ENCODE results near the gene WDR37.

WDR37 gene

DNA sequence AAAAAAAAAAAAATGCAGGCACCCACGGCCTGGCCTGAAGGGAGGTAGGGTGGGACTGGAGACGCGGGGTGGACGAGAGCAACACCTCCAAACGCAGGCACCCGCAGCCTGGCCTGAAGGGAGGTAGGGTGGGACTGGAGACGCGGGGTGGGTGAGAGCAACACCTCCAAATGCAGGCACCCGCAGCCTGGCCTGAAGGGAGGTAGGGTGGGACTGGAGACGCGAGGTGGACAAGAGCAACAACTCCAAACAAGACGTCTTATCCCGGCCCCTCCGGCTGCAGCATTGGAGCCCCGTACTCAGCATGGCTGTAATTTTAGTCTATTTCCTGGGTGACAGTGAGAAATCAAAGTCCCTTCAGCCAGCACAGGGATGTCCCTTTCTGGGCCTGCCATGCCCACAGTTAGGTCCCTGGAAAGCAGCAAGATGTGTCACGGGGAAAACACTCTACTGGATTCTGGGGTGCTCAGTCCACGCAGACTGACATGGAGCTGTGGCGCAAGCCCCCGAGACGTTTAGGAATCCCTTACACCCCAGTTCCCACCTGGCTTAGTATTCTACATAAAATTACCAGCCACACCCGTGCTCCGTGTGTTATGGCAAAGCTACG lies 119.9 kb downstream of the WDR37 start:
- Histone ChIP-seq H3K27ac (ENCODE audit: extremely low read depth, low read depth, low read length) (no peak overlapping the region), H3K4me3 (ENCODE audit: low read depth, low read length) (no peak overlapping the region), H3K36me3 (ENCODE audit: control insufficient read depth in 2 of 2, insufficient read depth in 1 of 2, low read length in 2 of 2) (no peaks in the 10 kb centered on the region), H3K4me1 (ENCODE audit: control insufficient read depth, insufficient read depth, low read length) (no peaks in the 10 kb centered on the region), H3K9me3 (ENCODE audit: control insufficient read depth, insufficient read depth, low read depth, low read length) (no peaks in the 10 kb centered on the region)
- TF ChIP-seq REPIN1 (tag by site-specific recombination; IDR thresholded peaks at IDR 0.05; ENCODE audit: low read depth), result no peak
- no peak for TF ChIP-seq ZBTB48 (tag by site-specific recombination; IDR thresholded peaks at IDR 0.05)
- TF ChIP-seq ZNF16 (tag by site-specific recombination; IDR thresholded peaks at IDR 0.05; ENCODE audit: low read depth), result no peak
- POLR2A ChIA-PET, result no interaction called here
- CTCF ChIA-PET, result no interaction called here

DNA sequence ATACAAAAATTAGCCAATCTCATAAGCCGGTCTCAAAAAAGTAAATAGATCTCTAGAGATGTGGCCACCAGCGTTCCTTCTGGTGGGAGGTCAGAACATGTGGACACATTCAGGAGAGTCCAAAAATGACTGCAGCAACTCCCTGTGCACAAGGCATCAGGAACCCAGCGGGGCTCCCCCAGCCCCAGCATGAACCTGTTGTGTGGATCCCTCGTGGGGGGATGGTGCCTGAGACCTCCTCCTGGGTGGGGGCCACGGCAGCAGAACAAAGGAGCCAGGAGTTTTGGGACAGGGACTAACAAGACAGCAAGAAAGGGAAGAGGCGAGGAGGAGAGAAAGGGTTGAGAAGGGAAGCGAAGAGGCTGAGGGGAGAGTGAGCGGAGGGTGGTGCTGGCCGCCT lies 121.8 kb downstream of the WDR37 start:
- peak; percentile 12; the same call in 1 of the 2 replicates for TF ChIP-seq ZIC2 (tag by site-specific recombination; IDR thresholded peaks at IDR 0.05)
- TF ChIP-seq ZNF214 (tag by site-specific recombination; IDR thresholded peaks at IDR 0.05; ENCODE audit: borderline replicate concordance), result no peak
- ChIA-PET POLR2A (no interaction called here), CTCF (interaction anchor here (0.6 kb wide), 1 partner anchor 216 kb away, joined by 3 read pairs; no protein-coding TSS in a partner anchor)
- no peak overlapping the region for H3K4me3 ChIP-seq (ENCODE audit: low read depth, low read length)
- H3K27ac ChIP-seq (ENCODE audit: extremely low read depth, low read depth, low read length), result no peak overlapping the region
- no peaks in the 10 kb centered on the region for H3K4me1 ChIP-seq (ENCODE audit: control insufficient read depth, insufficient read depth, low read length)
- H3K9me3 ChIP-seq (ENCODE audit: control insufficient read depth, insufficient read depth, low read depth, low read length), result no peaks in the 10 kb centered on the region
- no peaks in the 10 kb centered on the region for H3K36me3 ChIP-seq (ENCODE audit: control insufficient read depth in 2 of 2, insufficient read depth in 1 of 2, low read length in 2 of 2)

DNA sequence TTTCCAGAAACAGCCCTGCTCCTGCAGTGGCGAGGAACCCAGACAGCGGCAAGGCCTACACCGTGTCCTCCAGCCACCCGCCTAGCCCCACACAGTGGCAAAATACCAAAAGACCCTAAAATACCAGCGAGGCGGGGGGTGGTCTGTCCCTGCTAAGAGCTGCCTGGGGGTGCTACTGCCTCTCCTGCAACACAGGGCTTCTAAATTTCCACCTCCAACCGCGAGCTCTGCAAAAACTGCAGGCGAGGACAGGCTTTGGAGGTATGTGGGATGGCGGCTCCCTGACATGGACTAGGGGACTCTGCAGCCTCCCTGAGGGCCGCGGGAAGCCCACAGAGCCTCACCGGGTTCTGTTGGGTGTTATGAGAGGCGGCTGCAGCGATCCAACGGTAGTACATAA lies 122.3 kb downstream of the WDR37 start:
- H3K36me3 ChIP-seq (ENCODE audit: control insufficient read depth in 2 of 2, insufficient read depth in 1 of 2, low read length in 2 of 2), result no peaks in the 10 kb centered on the region
- ChIA-PET CTCF (interaction anchor here (1.0 to 1.2 kb wide), 2 partner anchors 66 to 958 kb away, joined by 3 to 4 read pairs; no protein-coding TSS in a partner anchor), POLR2A (no interaction called here)
- H3K27ac ChIP-seq (ENCODE audit: extremely low read depth, low read depth, low read length), result no peak overlapping the region
- TF ChIP-seq ZNF488 (tag by site-specific recombination; IDR thresholded peaks at IDR 0.05), result no peak
- TF ChIP-seq ZNF596 (tag by site-specific recombination; IDR thresholded peaks at IDR 0.05), result no peak
- no peak for TF ChIP-seq KLF1 (tag by site-specific recombination; IDR thresholded peaks at IDR 0.05)
- no peak for TF ChIP-seq PRDM4 (tag by site-specific recombination; IDR thresholded peaks at IDR 0.05)
- TF ChIP-seq WT1 (tag by site-specific recombination; IDR thresholded peaks at IDR 0.05), result no peak
- TF ChIP-seq TCF7L2 (IDR thresholded peaks at IDR 0.05; ENCODE audit: borderline replicate concordance, low read depth, low read length), result no peak
- no peak for TF ChIP-seq ZNF792 (tag by site-specific recombination; IDR thresholded peaks at IDR 0.05)
- no peak for TF ChIP-seq YY1 (tag by site-specific recombination; IDR thresholded peaks at IDR 0.05)
- TF ChIP-seq BCL11A (tag by site-specific recombination; IDR thresholded peaks at IDR 0.05; ENCODE audit: low read depth), result no peak
- no peak for TF ChIP-seq ZNF600 (tag by site-specific recombination; IDR thresholded peaks at IDR 0.05)
- no peak for TF ChIP-seq SP3 (tag by site-specific recombination; IDR thresholded peaks at IDR 0.05)
- no peak for TF ChIP-seq ZNF658 (tag by site-specific recombination; IDR thresholded peaks at IDR 0.05)
- no peak for TF ChIP-seq ZNF433 (tag by site-specific recombination; IDR thresholded peaks at IDR 0.05; ENCODE audit: low read depth)
- TF ChIP-seq, protein P1, sequence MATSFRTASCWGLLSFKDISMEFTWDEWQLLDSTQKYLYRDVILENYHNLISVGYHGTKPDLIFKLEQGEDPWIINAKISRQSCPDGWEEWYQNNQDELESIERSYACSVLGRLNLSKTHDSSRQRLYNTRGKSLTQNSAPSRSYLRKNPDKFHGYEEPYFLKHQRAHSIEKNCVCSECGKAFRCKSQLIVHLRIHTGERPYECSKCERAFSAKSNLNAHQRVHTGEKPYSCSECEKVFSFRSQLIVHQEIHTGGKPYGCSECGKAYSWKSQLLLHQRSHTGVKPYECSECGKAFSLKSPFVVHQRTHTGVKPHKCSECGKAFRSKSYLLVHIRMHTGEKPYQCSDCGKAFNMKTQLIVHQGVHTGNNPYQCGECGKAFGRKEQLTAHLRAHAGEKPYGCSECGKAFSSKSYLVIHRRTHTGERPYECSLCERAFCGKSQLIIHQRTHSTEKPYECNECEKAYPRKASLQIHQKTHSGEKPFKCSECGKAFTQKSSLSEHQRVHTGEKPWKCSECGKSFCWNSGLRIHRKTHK (tag by site-specific recombination; IDR thresholded peaks at IDR 0.05), result no peak
- TF ChIP-seq ZNF311 (tag by site-specific recombination; IDR thresholded peaks at IDR 0.05; ENCODE audit: borderline replicate concordance), result no peak
- no peak for TF ChIP-seq ZNF350 (tag by site-specific recombination; IDR thresholded peaks at IDR 0.05)
- no peak for TF ChIP-seq ZNF239 (tag by site-specific recombination; IDR thresholded peaks at IDR 0.05)
- TF ChIP-seq GLIS2 (tag by site-specific recombination; IDR thresholded peaks at IDR 0.05), result no peak
- no peak for TF ChIP-seq BCL6B (tag by site-specific recombination; IDR thresholded peaks at IDR 0.05)
- no peak for TF ChIP-seq TRIM28 (IDR thresholded peaks at IDR 0.05; ENCODE audit: borderline replicate concordance, low read length)
- no peak overlapping the region for H3K4me3 ChIP-seq (ENCODE audit: low read depth, low read length)
- no peaks in the 10 kb centered on the region for H3K9me3 ChIP-seq (ENCODE audit: control insufficient read depth, insufficient read depth, low read depth, low read length)
- no peaks in the 10 kb centered on the region for H3K4me1 ChIP-seq (ENCODE audit: control insufficient read depth, insufficient read depth, low read length)

Data from HEK293 (cell line).